ENCODE measurements around the gene EDNRA.

EDNRA gene

GRCh38 chr4:147480502-147480890, 401 bp upstream of the EDNRA start:
- POLR2A ChIA-PET = interaction anchor here (0.6 to 1.2 kb wide), 4 partner anchors 18 to 323 kb away, joined by 3 to 5 read pairs (median 3); no protein-coding TSS in a partner anchor
- TF ChIP-seq CTCF (IDR thresholded peaks at IDR 0.05; ENCODE audit: insufficient read depth, low read length, missing control alignments) = no peak
- CTCF ChIA-PET = interaction anchor here (1.1 to 2.5 kb wide), 4 partner anchors 16 to 319 kb away, joined by 3 to 11 read pairs (median 4); no protein-coding TSS in a partner anchor
- H3K4me3 ChIP-seq (ENCODE audit: low read depth, low read length) = peak overlapping the region; percentile 71
- DNase-seq (ENCODE audit: low read depth, low spot score) = no peak

GRCh38 chr4:147481577-147482109, 746 bp downstream of the EDNRA start:
- no peak for TF ChIP-seq CTCF (IDR thresholded peaks at IDR 0.05; ENCODE audit: insufficient read depth, low read length, missing control alignments)
- ChIA-PET CTCF (interaction anchor here (0.6 to 2.5 kb wide), 5 partner anchors 9 to 450 kb away, joined by 3 to 11 read pairs (median 3); no protein-coding TSS in a partner anchor), POLR2A (interaction anchor here (0.8 to 1.2 kb wide), 3 partner anchors 17 to 320 kb away, joined by 3 to 5 read pairs (median 3); no protein-coding TSS in a partner anchor)
- DNase-seq (ENCODE audit: low read depth, low spot score) = no peak
- peak overlapping the region; percentile 71 for H3K4me3 ChIP-seq (ENCODE audit: low read depth, low read length)

- TF ChIP-seq CTCF (IDR thresholded peaks at IDR 0.05; ENCODE audit: insufficient read depth, low read length, missing control alignments) = no peak
- POLR2A ChIA-PET = interaction anchor here (0.7 to 1.1 kb wide), 2 partner anchors 379 to 385 kb away, joined by 3 to 4 read pairs; no protein-coding TSS in a partner anchor
- no peak for DNase-seq (ENCODE audit: low read depth, low spot score)
- CTCF ChIA-PET = interaction anchor here (0.7 to 2.5 kb wide), 7 partner anchors 10 to 371 kb away, joined by 3 to 11 read pairs (median 3); no protein-coding TSS in a partner anchor
- H3K4me3 ChIP-seq (ENCODE audit: low read depth, low read length) = peak overlapping the region; percentile 71
Measured at GRCh38 chr4:147482281-147482680, 1.4 kb downstream of the EDNRA start.

- no peak overlapping the region for H3K4me3 ChIP-seq (ENCODE audit: low read depth, low read length)
- DNase-seq (ENCODE audit: low read depth, low spot score) = no peak
- ChIA-PET CTCF (interaction anchor here (0.8 to 3.4 kb wide), 2 partner anchors 34 to 382 kb away, joined by 3 to 11 read pairs; no protein-coding TSS in a partner anchor), POLR2A (interaction anchor here (1.0 kb wide), 1 partner anchor 303 kb away, joined by 3 read pairs; no protein-coding TSS in a partner anchor)
- TF ChIP-seq CTCF (IDR thresholded peaks at IDR 0.05; ENCODE audit: insufficient read depth, low read length, missing control alignments) = no peak
Measured at GRCh38 chr4:147485167-147485566, 4.3 kb downstream of the EDNRA start.

- CTCF ChIA-PET = interaction anchor here (3.4 kb wide), 1 partner anchor 31 kb away, joined by 11 read pairs; no protein-coding TSS in a partner anchor
- no peak for DNase-seq (ENCODE audit: low read depth, low spot score)
- POLR2A ChIA-PET = interaction anchor here (0.7 kb wide), 1 partner anchor 359 kb away, joined by 4 read pairs; no protein-coding TSS in a partner anchor
- no peak for TF ChIP-seq CTCF (IDR thresholded peaks at IDR 0.05; ENCODE audit: insufficient read depth, low read length, missing control alignments)
- H3K4me3 ChIP-seq (ENCODE audit: low read depth, low read length) = no peak overlapping the region
Measured at GRCh38 chr4:147487616-147488015, 6.7 kb downstream of the EDNRA start.

- no peak overlapping the region for H3K4me3 ChIP-seq (ENCODE audit: low read depth, low read length)
- no peak for TF ChIP-seq CTCF (IDR thresholded peaks at IDR 0.05; ENCODE audit: insufficient read depth, low read length, missing control alignments)
- no peak for DNase-seq (ENCODE audit: low read depth, low spot score)
- ChIA-PET CTCF (interaction anchor here (1.6 kb wide), 1 partner anchor 30 kb away, joined by 8 read pairs; no protein-coding TSS in a partner anchor), POLR2A (no interaction called here)
Measured at GRCh38 chr4:147488556-147488955, 7.7 kb downstream of the EDNRA start.
